Keratinocyte (primary cell): ENCODE results near the gene AHNAK2. TPM values are rescaled to one million over a fixed set of nuclear protein-coding genes. Genes with fewer than 3 reads are reported as not detected.
A peak's percentile ranks its signal among the peaks of the same experiment; 100 is the strongest.

Experiments
- DNase-seq: peaks from one replicate; pipeline ENCODE4 v3.0.0-alpha.2; 2011; ENCODE audit warnings: low read depth, missing footprints, low spot score
- FAIRE-seq: peaks from 2 replicates; lab custom pipeline; 2011; peaks lifted over from hg19 to GRCh38; lab: Jason Lieb, UNC
- H2AFZ ChIP-seq: 2 replicates; pipeline ENCODE4 v1.6.0; 2012; ENCODE audit warnings: low read length, control low read depth, inconsistent platforms; ENCODE audit not compliant: control insufficient read depth
- H3K27ac ChIP-seq: 2 replicates; pipeline ENCODE4 v1.5.1; 2011; ENCODE audit warnings: low read length; ENCODE audit not compliant: control insufficient read depth, insufficient read depth
- H3K27me3 ChIP-seq: 3 replicates; pipeline ENCODE4 v1.6.0; 2011; ENCODE audit warnings: low read length; ENCODE audit not compliant: control insufficient read depth, insufficient read depth; ENCODE audit errors: extremely low read depth
- H3K36me3 ChIP-seq, 2 experiments: 2 replicates in 1 of 2; 3 replicates in 1 of 2; pipeline ENCODE4 v1.5.1; 2011; ENCODE audit warnings: low read length in 2 of 2, mild to moderate bottlenecking in 1 of 2; ENCODE audit not compliant: control insufficient read depth in 2 of 2, insufficient read depth in 2 of 2; ENCODE audit errors: extremely low read depth in 1 of 2
- H3K4me1 ChIP-seq: 3 replicates; pipeline ENCODE4 v1.5.1; 2011; ENCODE audit warnings: low read length; ENCODE audit not compliant: control insufficient read depth, insufficient read depth; ENCODE audit errors: extremely low read depth
- H3K4me2 ChIP-seq: 3 replicates; pipeline ENCODE4 v1.6.0; 2011; ENCODE audit warnings: low read depth, low read length; ENCODE audit not compliant: control insufficient read depth, insufficient read depth; ENCODE audit errors: extremely low read depth
- H3K4me3 ChIP-seq, 3 experiments: fragments of 200-600 bp in 1 of 3; sonication (generic) in 1 of 3; 2 replicates in 2 of 3; 3 replicates in 1 of 3; pipeline ENCODE4 v1.5.1; 2011 to 2016; ENCODE audit warnings: low read length in 3 of 3, mild to moderate bottlenecking in 3 of 3, control low read depth in 2 of 3, inconsistent platforms in 1 of 3, low read depth in 1 of 3, mixed read lengths in 1 of 3, mixed run types in 1 of 3, moderate library complexity in 1 of 3; ENCODE audit not compliant: control insufficient read depth in 2 of 3, insufficient read depth in 2 of 3; ENCODE audit errors: extremely low read depth in 1 of 3
- H3K79me2 ChIP-seq: 2 replicates; pipeline ENCODE4 v1.6.0; 2012; ENCODE audit warnings: low read length; ENCODE audit not compliant: control insufficient read depth, insufficient read depth
- H3K9ac ChIP-seq: 3 replicates; pipeline ENCODE4 v1.6.0; 2011; ENCODE audit warnings: low read length; ENCODE audit not compliant: control insufficient read depth, insufficient read depth; ENCODE audit errors: extremely low read depth
- H3K9me1 ChIP-seq: 3 replicates; pipeline ENCODE4 v1.6.0; 2011; ENCODE audit warnings: low read length; ENCODE audit not compliant: control insufficient read depth, insufficient read depth; ENCODE audit errors: extremely low read depth
- H3K9me3 ChIP-seq: 2 replicates; pipeline ENCODE4 v1.5.1; 2012; ENCODE audit warnings: low read depth, low read length; ENCODE audit not compliant: control insufficient read depth
- H4K20me1 ChIP-seq: 3 replicates; pipeline ENCODE4 v1.6.0; 2011; ENCODE audit warnings: low read length; ENCODE audit not compliant: control insufficient read depth, insufficient read depth; ENCODE audit errors: extremely low read depth
- CTCF ChIP-seq, 3 experiments: IDR thresholded peaks in 1 of 3; conservative IDR thresholded peaks in 1 of 3; optimal IDR thresholded peaks in 1 of 3; 2 replicates in 2 of 3; 3 replicates in 1 of 3; pipeline versions ENCODE3 to v1.5.1; 2011; ENCODE audit warnings: low read length in 3 of 3, mild to moderate bottlenecking in 3 of 3, moderate library complexity in 2 of 3, control low read depth in 1 of 3, inconsistent platforms in 1 of 3; ENCODE audit not compliant: insufficient read depth in 2 of 3; ENCODE audit errors: extremely low read depth in 1 of 3
- EZH2 ChIP-seq: IDR thresholded peaks from one replicate; pipeline ENCODE4 v1.6.1; 2012; ENCODE audit warnings: inconsistent platforms, mild to moderate bottlenecking, low read length, moderate library complexity
- dilution Hi-C: fragments of 300-500 bp; cut with MboI; formaldehyde crosslinking; loops from one replicate; pipeline ENCODE4 v1.7.0; 2020; ENCODE audit warnings: low sequenced_read_pairs; ENCODE audit not compliant: extremely low pct_ligation_motif_present
- polyA plus RNA-seq, 5 experiments: library from polyadenylated mRNA; depleted of rRNA in 3 of 5; stranded (reverse) in 3 of 5; stranded (forward) in 1 of 5; unstranded in 1 of 5; fragments of >200 nt; gene quantifications; 1 replicate in 1 of 5; 2 replicates in 3 of 5; 3 replicates in 1 of 5; pipeline versions ENCODE4 v1.2.1 to v1.2.3, GENCODE V29; 2011 to 2012; ENCODE audit warnings: missing spikeins in 2 of 5, low read depth in 1 of 5, low replicate concordance in 1 of 5

Gene AHNAK2
- polyA plus RNA-seq, 1 donor (not counting 4 experiments of a cell fraction or from before 2014, with no cell fraction given) = 164 TPM

- DNase-seq (no peak), FAIRE-seq (peak; percentile 41)
- no peak overlapping the region for H2AFZ ChIP-seq
- no peaks in the 10 kb centered on the region for H3K9me3 ChIP-seq
- H4K20me1 ChIP-seq = no peaks in the 10 kb centered on the region
- no peak overlapping the region for H3K27ac ChIP-seq
- H3K4me2 ChIP-seq = no peak overlapping the region
- dilution Hi-C loops = no loop called here
- no peaks in the 10 kb centered on the region for H3K79me2 ChIP-seq
- H3K4me1 ChIP-seq = no peaks in the 10 kb centered on the region
- peaks cover 2% of the 10 kb centered on the region for H3K9me1 ChIP-seq
- no peaks in the 10 kb centered on the region for H3K27me3 ChIP-seq
- no peak overlapping the region for H3K4me3 ChIP-seq
- H3K36me3 ChIP-seq = peaks cover 27 to 36% of the 10 kb centered on the region in 2 experiments
- TF ChIP-seq CTCF (optimal IDR thresholded peaks at IDR 0.05 in 1 of 3, IDR thresholded peaks at IDR 0.05 in 1 of 3, conservative IDR thresholded peaks at IDR 0.05 in 1 of 3; ENCODE audit: extremely low read depth in 1 of 3, insufficient read depth in 2 of 3, low read length in 3 of 3) (no peak), EZH2 (no peak)
- no peak overlapping the region for H3K9ac ChIP-seq
Measured at GRCh38 chr14:104940526-104941150, 37.5 kb downstream of the AHNAK2 start.

DNA sequence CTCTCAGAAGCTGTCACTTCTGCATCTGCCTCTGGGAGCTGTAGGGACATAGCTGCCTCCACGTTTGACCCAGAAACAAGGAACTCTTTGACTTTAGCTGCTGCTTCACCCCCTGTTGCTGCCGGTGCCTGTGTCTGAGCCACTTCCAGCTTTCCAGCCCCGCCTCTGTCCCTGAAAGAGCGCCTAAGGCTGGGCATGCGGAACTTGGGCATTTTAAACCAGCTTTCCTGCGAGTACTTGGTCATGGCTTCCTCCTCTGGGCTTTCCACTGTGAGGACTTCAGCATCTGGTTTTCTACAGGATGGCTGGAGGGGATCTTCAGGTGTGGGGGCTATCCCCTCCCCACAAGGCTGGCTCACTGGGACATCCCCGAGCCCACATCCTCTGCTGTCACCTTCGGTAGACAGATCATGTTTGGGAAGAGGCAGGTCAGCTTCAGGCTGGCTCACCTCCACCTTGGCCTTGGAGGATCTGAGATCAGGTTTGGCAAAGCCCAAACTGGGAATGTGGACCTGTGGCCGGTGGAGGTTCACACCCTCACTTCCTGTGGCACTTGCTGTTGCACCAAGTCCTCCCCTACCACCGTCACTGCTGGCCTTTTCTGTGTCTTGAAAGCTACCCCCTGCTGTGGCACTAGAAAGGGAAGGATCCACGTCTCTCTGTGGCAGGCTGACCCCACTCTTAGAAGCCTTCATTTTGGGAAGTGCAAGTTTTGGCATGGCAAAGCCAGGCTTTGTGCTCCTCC is 38.3 kb downstream of the AHNAK2 start:
- Histone ChIP-seq H3K27ac (no peak overlapping the region), H3K36me3 (peaks cover 27 to 36% of the 10 kb centered on the region in 2 experiments), H2AFZ (no peak overlapping the region), H3K9me3 (no peaks in the 10 kb centered on the region), H3K9ac (no peak overlapping the region), H3K4me1 (no peaks in the 10 kb centered on the region), H3K4me3 (no peak overlapping the region), H3K9me1 (peaks cover 2% of the 10 kb centered on the region), H3K4me2 (no peak overlapping the region), H3K27me3 (no peaks in the 10 kb centered on the region), H3K79me2 (no peaks in the 10 kb centered on the region), H4K20me1 (no peaks in the 10 kb centered on the region)
- no peak for FAIRE-seq
- no peak for TF ChIP-seq EZH2
- no peak for TF ChIP-seq CTCF (optimal IDR thresholded peaks at IDR 0.05 in 1 of 3, IDR thresholded peaks at IDR 0.05 in 1 of 3, conservative IDR thresholded peaks at IDR 0.05 in 1 of 3; ENCODE audit: extremely low read depth in 1 of 3, insufficient read depth in 2 of 3, low read length in 3 of 3)
- no peak for DNase-seq
- dilution Hi-C loops = no loop called here
